ENCODE data around the gene RBM38. TPM values are rescaled to one million over a fixed set of nuclear protein-coding genes. Genes with fewer than 3 reads are reported as not detected.

The RBM38 gene
- total and polyA plus RNA-seq, 9 of the 15 experiments (the other 6 are each of a cell fraction or from before 2014, with no cell fraction given): 0.28 to 82.4 (median 33.2) TPM

DNA sequence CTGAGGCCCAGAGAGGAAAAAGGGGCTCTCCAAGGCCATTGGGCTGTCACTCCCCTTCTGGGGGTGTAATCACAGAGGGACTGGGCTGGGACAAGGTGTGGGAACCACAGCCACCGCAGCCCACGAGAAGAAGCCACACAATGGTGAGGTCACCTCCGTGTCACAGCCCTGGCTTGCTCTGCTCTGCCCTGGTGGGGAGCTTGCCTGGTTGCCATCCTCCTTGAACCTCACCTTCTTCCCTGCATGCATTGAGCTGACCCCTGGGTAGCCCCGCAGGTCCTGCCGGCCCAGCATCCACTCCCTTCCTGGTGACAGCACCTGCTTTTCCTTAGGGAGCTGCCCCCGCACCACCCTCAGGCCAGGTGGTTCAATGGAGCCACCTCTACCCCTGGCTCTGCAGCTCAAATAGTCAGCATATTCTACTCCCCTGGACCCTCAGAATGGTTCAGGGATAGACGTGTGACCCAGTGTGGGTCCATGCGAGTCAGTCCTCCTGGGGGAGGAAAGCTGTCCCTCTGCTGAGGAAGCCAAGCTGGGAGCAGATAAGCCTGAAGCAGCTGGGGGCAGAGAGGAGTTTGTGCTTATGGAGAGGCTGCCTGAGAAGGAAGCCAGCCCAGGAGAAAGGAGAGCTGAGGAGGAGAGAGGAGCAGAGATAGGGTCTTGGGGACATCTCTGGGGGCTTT lies 21.3 kb downstream of the RBM38 start (continued):
- no peak for TF ChIP-seq AFF1 (IDR thresholded peaks at IDR 0.05; ENCODE audit: low read depth in 1 of 2, partially characterized antibody in 2 of 2)
- no peak for TF ChIP-seq NEUROD1 (IDR thresholded peaks at IDR 0.05; ENCODE audit: borderline replicate concordance, low read depth, low read length, partially characterized antibody)
- TF ChIP-seq KLF13 (tag; IDR thresholded peaks at IDR 0.05; ENCODE audit: borderline replicate concordance, low read depth): no peak
- TF ChIP-seq ZNF785 (CRISPR knock-in tag; IDR thresholded peaks at IDR 0.05): no peak
- TF ChIP-seq TAF9B (IDR thresholded peaks at IDR 0.05; ENCODE audit: partially characterized antibody): no peak
- TF ChIP-seq E2F8 (IDR thresholded peaks at IDR 0.05; ENCODE audit: low read depth, partially characterized antibody): no peak
- TF ChIP-seq ZNF165 (CRISPR knock-in tag; IDR thresholded peaks at IDR 0.05; ENCODE audit: borderline replicate concordance): no peak
- no peak for TF ChIP-seq HNRNPH1 (optimal IDR thresholded peaks at IDR 0.05; ENCODE audit: low read depth, low read length)
- TF ChIP-seq RBM25 (IDR thresholded peaks at IDR 0.05; ENCODE audit: low read depth, low read length, severe bottlenecking): no peak
- no peak for TF ChIP-seq ZNF717 (CRISPR knock-in tag; IDR thresholded peaks at IDR 0.05)
- TF ChIP-seq E4F1 (CRISPR knock-in tag; IDR thresholded peaks at IDR 0.05; ENCODE audit: borderline replicate concordance): no peak
- TF ChIP-seq CSDE1 (IDR thresholded peaks at IDR 0.05): no peak
- no peak for TF ChIP-seq RB1 (IDR thresholded peaks at IDR 0.05; ENCODE audit: low read depth)
- TF ChIP-seq, protein P1, sequence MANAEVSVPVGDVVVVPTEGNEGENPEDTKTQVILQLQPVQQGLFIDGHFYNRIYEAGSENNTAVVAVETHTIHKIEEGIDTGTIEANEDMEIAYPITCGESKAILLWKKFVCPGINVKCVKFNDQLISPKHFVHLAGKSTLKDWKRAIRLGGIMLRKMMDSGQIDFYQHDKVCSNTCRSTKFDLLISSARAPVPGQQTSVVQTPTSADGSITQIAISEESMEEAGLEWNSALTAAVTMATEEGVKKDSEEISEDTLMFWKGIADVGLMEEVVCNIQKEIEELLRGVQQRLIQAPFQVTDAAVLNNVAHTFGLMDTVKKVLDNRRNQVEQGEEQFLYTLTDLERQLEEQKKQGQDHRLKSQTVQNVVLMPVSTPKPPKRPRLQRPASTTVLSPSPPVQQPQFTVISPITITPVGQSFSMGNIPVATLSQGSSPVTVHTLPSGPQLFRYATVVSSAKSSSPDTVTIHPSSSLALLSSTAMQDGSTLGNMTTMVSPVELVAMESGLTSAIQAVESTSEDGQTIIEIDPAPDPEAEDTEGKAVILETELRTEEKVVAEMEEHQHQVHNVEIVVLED (CRISPR knock-in tag; IDR thresholded peaks at IDR 0.05): no peak
- no peak for TF ChIP-seq SRF (CRISPR knock-in tag; IDR thresholded peaks at IDR 0.05)
- no peak for TF ChIP-seq KAT2B (IDR thresholded peaks at IDR 0.05; ENCODE audit: low read depth, low read length)
- no peak for TF ChIP-seq NFATC3 (IDR thresholded peaks at IDR 0.05)
